ENCODE results near the gene NEURL1B.
A peak's percentile ranks its signal among the peaks of the same experiment; 100 is the strongest.
"Not testable (repeated sequence)": the region's sequence is repeated elsewhere in the genome, so short reads cannot be mapped to it uniquely, and the experiment has no call there.

NEURL1B gene

DNA sequence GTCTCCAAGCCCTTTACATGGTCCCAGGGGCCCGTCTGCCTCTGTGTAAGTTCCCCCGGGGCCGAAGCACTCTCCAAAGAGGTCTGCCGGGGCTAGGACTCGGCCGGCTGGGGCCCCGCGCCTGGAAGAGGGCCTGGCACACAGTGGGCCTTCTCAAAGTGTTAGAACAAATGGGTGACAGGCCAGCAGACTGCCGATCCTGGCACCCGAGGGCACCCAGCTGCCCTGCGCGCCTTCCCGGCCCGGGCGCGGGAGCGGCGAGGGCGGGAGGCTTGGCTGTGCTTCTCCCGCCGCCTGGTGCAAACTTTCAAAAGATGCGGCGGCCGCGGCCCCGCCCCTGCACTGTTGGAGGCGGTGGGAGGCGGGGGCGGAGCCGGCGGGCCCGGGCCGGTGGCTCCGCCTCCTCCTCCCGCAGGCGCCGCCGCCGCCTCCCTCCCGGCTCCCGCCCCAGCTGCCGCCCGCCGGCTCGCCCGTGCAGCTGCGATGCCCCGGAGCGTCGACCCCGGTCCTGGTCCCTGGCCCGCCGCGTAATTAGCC, at the start of gene NEURL1B:
NEURL1B (plus strand) TSS at position 442 of the 537 bp plus-strand sequence. CDS start 144 bp downstream, outside the sequence.
- DNase-seq (ENCODE audit: low read depth in 2 of 2), result peak in 1 of 2 donors; percentile 41

DNA sequence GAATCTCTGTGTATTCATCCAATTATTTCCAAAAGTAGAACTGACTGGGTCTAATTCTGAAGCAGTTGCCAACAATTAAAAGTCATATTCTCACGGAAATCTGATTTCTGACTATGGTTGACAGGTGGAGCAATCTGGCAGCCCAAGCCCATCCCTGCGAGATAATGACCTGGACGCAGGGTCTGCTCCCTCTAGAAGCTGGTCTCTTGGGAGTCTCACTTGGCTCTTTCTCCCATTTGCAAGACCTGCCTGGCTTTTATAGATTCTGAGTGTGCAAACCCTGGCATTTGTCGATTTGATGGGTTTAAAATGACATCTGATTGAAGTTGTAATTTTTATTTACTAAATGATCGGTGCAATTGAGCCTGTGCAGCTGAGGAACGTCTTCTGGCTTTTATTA, 49.4 kb upstream of the NEURL1B start:
- no peak for DNase-seq (ENCODE audit: low read depth in 2 of 2)

DNA sequence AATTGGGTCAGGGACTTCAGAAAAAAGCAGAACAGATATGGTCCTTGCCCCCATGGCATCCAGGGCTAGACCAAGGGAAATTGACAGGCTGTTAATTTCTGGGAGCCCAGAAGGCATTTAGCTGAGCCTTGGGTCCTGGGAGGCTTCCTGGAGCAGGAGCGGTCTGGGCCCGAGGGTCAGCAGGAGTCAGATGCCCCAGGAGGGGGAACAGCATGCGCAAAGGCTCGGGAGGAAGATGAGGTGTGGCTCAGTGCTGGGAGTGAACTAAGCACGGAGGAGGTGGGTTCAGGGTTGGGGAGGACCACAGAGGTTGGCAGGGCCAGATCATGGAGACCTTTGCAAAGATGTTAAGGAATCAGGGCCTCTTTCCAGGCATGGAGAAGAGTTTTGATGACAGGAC, 48.2 kb upstream of the NEURL1B start:
- no peak for DNase-seq (ENCODE audit: low read depth in 2 of 2)

DNA sequence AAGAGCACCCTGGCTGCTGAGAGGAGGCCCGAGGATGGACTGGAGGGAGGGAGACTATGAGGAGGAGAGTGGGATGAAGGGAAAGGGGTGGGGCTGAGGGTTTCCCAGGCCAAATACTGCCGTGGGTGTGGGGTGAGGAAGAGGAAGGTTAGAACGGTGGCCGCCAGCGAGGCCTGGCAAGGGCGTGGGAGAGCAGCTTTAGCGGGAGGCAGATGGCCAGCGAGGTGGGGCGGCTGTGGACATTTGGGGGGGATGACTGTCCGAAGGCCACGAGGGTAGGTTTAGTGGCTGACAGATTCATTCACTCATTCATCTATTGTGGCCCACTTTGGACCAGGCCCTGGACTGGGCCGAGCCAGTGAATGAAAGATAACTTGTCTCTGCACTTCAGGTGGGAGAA, 47.8 kb upstream of the NEURL1B start:
- DNase-seq (ENCODE audit: low read depth in 2 of 2), result no peak

- no peak for DNase-seq (ENCODE audit: low read depth in 2 of 2)
Measured at GRCh38 chr5:172593721-172594235, 47.3 kb upstream of the NEURL1B start.

DNA sequence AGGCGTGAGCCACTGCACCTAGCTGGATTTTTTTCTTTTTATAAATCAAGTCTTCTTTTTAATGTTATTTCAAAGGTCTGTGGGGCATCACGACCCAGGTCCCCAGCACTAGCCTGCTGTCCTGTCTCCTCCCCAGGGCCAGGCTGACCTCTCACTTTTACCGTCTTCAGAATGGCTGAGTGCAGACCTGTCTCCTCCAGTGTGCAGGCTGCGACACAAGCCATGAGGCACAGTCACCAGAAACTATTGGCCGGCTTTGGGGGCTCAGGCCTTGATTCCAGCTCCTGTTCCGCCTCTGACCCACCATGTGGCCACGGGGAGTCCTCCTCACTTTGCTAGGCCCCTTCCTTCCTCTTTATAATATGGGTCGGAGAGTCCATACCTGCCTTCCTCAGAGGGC, 46.6 kb upstream of the NEURL1B start:
- no peak for DNase-seq (ENCODE audit: low read depth in 2 of 2)

DNA sequence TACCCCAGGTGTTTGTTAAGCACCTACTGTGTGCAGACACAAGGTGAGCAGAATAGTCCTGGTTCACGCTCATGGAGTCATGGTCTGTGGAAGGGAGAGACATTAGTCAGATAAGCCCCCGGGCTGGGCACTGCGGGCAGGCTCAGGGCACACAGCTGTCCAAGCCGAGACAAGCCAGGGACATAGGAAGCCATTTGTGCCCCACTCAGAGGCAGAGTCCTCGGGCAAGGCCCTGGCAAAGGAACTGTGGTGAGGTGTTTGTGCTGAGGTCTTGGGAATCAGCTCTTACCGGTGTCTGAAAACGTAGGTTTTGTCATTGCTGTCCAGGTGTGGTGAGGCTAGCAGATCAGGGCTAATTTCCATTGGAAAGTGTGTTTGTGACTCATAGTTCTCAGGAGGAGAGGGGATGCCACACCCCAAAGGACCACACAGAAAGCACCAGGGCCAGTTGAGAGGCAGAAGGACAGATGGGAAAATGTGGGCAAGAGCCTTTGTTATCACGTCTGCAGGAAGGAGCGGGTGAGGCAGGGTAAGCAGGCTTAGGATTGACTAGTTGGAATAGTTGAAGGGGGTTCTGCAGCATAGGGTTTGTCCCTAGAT, 46.1 kb upstream of the NEURL1B start:
- no peak for DNase-seq (ENCODE audit: low read depth in 2 of 2)

- DNase-seq (ENCODE audit: low read depth in 2 of 2), result no peak
Measured at GRCh38 chr5:172595596-172596455, 45.2 kb upstream of the NEURL1B start.

- DNase-seq (ENCODE audit: low read depth in 2 of 2), result no peak
Measured at GRCh38 chr5:172596638-172597231, 44.3 kb upstream of the NEURL1B start.

DNA sequence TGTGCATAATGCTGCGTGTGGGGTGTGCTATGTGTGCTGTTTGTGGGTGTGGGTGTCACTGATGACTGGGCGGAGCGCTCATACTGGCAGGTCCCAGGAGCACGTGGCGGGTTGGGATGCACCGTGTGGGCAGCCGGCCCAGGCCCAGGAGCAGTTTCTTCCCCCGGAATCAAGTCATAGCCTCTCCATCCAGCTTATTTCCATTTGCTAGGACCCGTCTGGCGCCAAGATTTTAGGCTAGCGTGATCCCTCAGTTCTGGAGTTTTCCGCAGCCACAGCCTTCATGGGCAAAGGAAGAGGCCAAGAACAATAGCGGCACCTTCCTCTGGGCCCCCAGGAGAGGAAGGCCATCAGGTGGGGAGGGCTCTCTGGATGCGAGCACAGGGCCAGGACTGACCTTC, 43.3 kb upstream of the NEURL1B start:
- DNase-seq (ENCODE audit: low read depth in 2 of 2), result no peak

GRCh38 chr5:172598251-172599203, 42.5 kb upstream of the NEURL1B start:
- DNase-seq (ENCODE audit: low read depth in 2 of 2), result no peak

- no peak for DNase-seq (ENCODE audit: low read depth in 2 of 2)
Measured at GRCh38 chr5:172599204-172599567, 41.9 kb upstream of the NEURL1B start.

GRCh38 chr5:172600571-172600970, 40.5 kb upstream of the NEURL1B start:
- DNase-seq (ENCODE audit: low read depth in 2 of 2), result no peak

DNA sequence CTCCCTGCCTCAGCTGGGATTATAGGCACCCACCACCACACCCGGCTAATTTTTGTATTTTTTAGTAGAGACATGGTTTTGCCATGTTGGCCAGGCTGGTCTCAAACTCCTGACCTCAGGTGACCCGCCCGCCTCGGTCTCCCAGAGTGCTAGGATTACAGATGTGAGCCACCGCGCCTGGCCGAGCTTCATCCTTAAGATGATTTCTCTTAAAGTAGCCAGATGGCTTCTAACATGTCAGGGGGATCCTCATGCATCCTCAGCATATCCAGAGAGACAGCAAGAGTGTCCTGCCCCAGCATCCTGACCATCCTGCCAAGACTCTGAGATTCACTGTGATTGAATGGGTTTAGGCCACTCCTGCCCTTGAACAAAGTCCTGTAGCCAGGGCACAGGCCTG, 39.5 kb upstream of the NEURL1B start:
- not testable (repeated sequence) for DNase-seq (ENCODE audit: low read depth in 2 of 2)

DNA sequence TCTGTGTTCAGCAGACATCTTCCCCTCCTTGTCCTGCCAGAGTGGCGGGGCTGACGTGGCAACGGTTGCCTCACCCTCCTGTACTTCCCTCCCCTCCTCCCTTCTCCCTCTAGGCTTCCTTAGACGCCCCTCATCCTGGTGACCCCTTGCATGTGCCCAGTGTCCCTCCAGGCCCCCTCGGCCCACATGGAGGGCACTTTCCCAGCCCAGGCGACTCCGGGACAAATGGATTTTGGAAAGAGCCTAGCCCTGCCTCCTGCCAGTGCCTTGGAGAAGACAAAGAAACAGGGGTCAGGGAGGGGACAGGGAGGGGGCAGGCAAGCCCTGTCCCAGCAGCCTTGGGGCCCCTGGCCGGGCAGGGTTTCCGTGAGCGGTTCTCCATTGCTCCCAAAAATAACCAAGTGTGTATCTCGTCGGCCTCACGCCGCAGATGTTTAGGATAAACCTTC, 38.3 kb upstream of the NEURL1B start:
- no peak for DNase-seq (ENCODE audit: low read depth in 2 of 2)

DNA sequence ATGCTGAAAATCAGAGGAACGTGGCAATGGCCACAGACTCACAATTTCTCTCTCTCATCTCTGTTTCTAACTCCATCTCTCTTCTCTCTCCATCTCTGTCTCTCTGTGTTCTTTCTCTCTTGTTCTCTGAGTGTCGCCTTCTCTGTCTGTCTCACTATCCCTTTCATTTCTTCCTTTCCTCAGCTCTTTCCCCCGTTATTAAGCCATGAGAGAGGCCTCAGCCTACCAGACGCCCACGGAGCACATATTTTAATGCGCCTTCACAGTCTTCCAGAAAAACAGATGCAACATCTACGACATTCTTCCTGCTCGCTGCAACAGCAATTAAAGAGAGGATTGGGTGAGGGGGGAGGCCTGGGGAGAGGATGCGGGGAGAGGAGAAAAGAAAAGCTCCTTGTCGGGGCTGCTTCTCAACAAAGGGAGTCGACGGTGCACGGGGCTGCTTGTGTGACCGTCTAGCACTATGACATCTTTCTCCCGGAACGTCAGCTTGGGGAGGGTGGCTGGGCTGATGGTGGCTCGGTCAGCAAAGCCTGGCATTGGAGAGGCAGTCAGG, 37.7 kb upstream of the NEURL1B start:
- no peak for DNase-seq (ENCODE audit: low read depth in 2 of 2)

DNA sequence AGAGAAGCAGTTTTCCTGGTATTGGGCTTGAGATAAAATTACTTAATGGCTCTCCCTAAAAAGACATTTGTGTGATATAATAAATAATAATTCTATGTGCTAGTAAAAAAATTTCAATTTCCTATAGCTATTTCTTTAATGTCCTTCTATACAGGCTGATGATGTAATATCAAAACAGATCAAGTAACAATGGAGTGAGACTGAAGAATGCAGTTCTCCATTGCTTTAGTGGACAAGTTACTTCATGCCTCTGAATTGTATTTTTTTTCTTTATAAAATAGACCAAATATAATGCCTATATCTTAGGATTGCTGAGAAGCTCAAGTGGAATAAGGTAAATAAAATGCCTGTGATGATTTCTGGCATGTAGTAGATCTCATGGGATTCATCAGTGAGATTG, 35.6 kb upstream of the NEURL1B start:
- no peak for DNase-seq (ENCODE audit: low read depth in 2 of 2)

DNA sequence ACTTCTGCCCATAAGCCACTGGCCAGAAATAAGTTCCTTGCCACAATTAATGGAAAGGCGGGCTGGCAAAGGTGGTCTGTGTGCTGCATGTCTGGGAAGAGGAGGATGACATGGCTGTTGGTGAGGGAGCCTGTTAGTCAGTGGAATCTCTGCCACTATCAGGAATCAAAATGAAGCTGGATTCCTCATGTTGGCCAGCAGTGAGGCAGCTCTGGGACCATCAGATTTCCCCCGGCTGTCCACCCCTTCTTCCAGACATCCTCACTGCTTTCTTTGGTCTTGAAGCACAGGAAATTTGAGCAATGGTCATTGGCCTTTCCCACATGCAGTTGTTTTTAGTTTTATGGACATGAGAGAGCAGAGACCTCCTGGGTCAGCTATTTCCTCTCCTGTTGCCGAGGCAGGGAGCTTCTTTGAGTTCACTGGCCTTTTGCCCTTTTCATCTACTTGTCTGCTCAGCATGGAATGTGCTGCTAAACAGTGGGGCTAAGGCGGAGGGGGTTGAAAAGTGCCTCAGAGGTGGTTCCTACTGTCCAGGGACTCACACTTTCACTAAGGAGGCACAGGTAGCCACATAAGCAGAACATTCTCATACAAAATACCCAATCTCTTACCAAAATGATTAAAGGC, 34.8 kb upstream of the NEURL1B start:
- no peak for DNase-seq (ENCODE audit: low read depth in 2 of 2)

GRCh38 chr5:172607213-172607793, 33.8 kb upstream of the NEURL1B start:
- DNase-seq (ENCODE audit: low read depth in 2 of 2), result no peak

DNA sequence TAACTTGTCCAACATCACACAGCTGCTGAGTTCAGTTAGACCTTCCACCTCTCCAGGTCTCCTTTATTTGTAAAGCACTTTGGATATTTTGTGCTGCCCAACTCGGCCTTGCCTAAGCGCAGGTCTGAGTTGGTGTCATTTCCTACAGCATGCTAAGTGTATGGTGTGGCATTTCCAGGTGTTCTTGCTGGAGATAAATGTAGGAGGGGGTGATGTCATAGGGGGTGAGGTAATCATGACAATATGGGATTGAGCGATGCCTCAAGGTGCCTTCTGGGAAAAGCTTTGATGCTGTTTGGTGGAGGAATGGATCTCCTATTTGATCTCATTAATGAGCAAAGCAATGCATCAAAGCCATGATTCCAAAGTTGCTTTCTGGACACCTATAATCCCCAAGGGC, 32.3 kb upstream of the NEURL1B start:
- DNase-seq (ENCODE audit: low read depth in 2 of 2), result no peak

Data from activated CD4-positive, alpha-beta T cell treated with anti-CD3 and anti-CD28 coated beads for 24 hours (primary cell).